ENCODE results near the gene HNRNPLL. TPM values are rescaled to one million over a fixed set of nuclear protein-coding genes. Genes with fewer than 3 reads are reported as not detected.
A peak's percentile ranks its signal among the peaks of the same experiment; 100 is the strongest.

The HNRNPLL gene
- total and polyA plus RNA-seq, 3 donors from 2014 or later = 82.0 to 107 (median 85.1) TPM

- intact Hi-C loops (cut with DNase I; ENCODE audit: low total_unique reads) = no loop called here
- TF ChIP-seq POLR2A (IDR thresholded peaks at IDR 0.05) = no peak
- no peak for TF ChIP-seq CTCF (IDR thresholded peaks at IDR 0.05)
- no peaks in the 10 kb centered on the region for H3K36me3 ChIP-seq (ENCODE audit: low read depth, missing control alignments)
- H3K27ac ChIP-seq = peak overlapping the region; percentile 11
- WGBS, 2 donors = 29 to 32% methylated on average over 1 of the region's 1 CpG
- no peaks in the 10 kb centered on the region for H3K9me3 ChIP-seq
- H3K4me3 ChIP-seq = no peak overlapping the region
- no peaks in the 10 kb centered on the region for H3K27me3 ChIP-seq
- DNase-seq = peak; percentile 89
- peaks cover 14% of the 10 kb centered on the region for H3K4me1 ChIP-seq
These were observed 30.6 kb downstream of the HNRNPLL start for GRCh38 chr2:38572167-38572566.

- TF ChIP-seq POLR2A (IDR thresholded peaks at IDR 0.05) = no peak
- no peak for TF ChIP-seq CTCF (IDR thresholded peaks at IDR 0.05)
- H3K27me3 ChIP-seq = no peaks in the 10 kb centered on the region
- H3K4me3 ChIP-seq = no peak overlapping the region
- peak overlapping the region in 1 of 2 donors; percentile 10 for H3K27ac ChIP-seq
- no peaks in the 10 kb centered on the region for H3K9me3 ChIP-seq
- no peaks in the 10 kb centered on the region for H3K36me3 ChIP-seq (ENCODE audit: low read depth, missing control alignments)
- 83 to 85% methylated on average over 4 of the region's 4 CpGs for WGBS, 2 donors
- DNase-seq = no peak
- intact Hi-C loops (cut with DNase I; ENCODE audit: low total_unique reads) = no loop called here
- peaks cover 14% of the 10 kb centered on the region for H3K4me1 ChIP-seq
These were observed 31.5 kb downstream of the HNRNPLL start for GRCh38 chr2:38571193-38571592.

GRCh38 chr2:38568724-38569436, 33.8 kb downstream of the HNRNPLL start:
- 59 to 70% methylated on average over 5 of the region's 5 CpGs for whole genome bisulfite sequencing, 2 donors
- no peak for DNase-seq
- TF ChIP-seq POLR2A (IDR thresholded peaks at IDR 0.05) (no peak), CTCF (IDR thresholded peaks at IDR 0.05) (no peak)
- H3K27me3 ChIP-seq = no peaks in the 10 kb centered on the region
- intact Hi-C loops (cut with DNase I; ENCODE audit: low total_unique reads) = no loop called here
- no peaks in the 10 kb centered on the region for H3K9me3 ChIP-seq
- no peaks in the 10 kb centered on the region for H3K36me3 ChIP-seq (ENCODE audit: low read depth, missing control alignments)
- H3K27ac ChIP-seq = no peak overlapping the region
- H3K4me3 ChIP-seq = no peak overlapping the region
- H3K4me1 ChIP-seq = peaks cover 14% of the 10 kb centered on the region

- H3K9me3 ChIP-seq = no peaks in the 10 kb centered on the region
- TF ChIP-seq POLR2A (IDR thresholded peaks at IDR 0.05) = no peak
- no peak for TF ChIP-seq CTCF (IDR thresholded peaks at IDR 0.05)
- intact Hi-C loops (cut with DNase I; ENCODE audit: low total_unique reads) = no loop called here
- no peaks in the 10 kb centered on the region for H3K36me3 ChIP-seq (ENCODE audit: low read depth, missing control alignments)
- 86 to 93% methylated on average over 2 of the region's 2 CpGs for WGBS, 2 donors
- no peak overlapping the region for H3K27ac ChIP-seq
- no peak overlapping the region for H3K4me3 ChIP-seq
- no peak for DNase-seq
- no peaks in the 10 kb centered on the region for H3K27me3 ChIP-seq
- no peaks in the 10 kb centered on the region for H3K4me1 ChIP-seq
These were observed 37.4 kb downstream of the HNRNPLL start for GRCh38 chr2:38565333-38565732.

GRCh38 chr2:38561691-38562090, 41.0 kb downstream of the HNRNPLL start:
- no peaks in the 10 kb centered on the region for H3K27me3 ChIP-seq
- no peaks in the 10 kb centered on the region for H3K36me3 ChIP-seq (ENCODE audit: low read depth, missing control alignments)
- H3K4me1 ChIP-seq = no peaks in the 10 kb centered on the region
- no peaks in the 10 kb centered on the region for H3K9me3 ChIP-seq
- no peak for TF ChIP-seq CTCF (IDR thresholded peaks at IDR 0.05)
- TF ChIP-seq POLR2A (IDR thresholded peaks at IDR 0.05) = no peak
- H3K27ac ChIP-seq = no peak overlapping the region
- no peak overlapping the region for H3K4me3 ChIP-seq
- intact Hi-C loops (cut with DNase I; ENCODE audit: low total_unique reads) = no loop called here
- DNase-seq = no peak

Measured in testis (tissue), 3 donors.